GM12801 (cell line): ENCODE measurements around the gene WDR7.

ENCODE experiments used
- CTCF ChIP-seq: IDR thresholded peaks from one replicate; pipeline ENCODE4 v1.5.1; 2011; ENCODE audit warnings: control low read depth; ENCODE audit not compliant: insufficient read length; ENCODE audit errors: extremely low read depth

Gene WDR7

DNA sequence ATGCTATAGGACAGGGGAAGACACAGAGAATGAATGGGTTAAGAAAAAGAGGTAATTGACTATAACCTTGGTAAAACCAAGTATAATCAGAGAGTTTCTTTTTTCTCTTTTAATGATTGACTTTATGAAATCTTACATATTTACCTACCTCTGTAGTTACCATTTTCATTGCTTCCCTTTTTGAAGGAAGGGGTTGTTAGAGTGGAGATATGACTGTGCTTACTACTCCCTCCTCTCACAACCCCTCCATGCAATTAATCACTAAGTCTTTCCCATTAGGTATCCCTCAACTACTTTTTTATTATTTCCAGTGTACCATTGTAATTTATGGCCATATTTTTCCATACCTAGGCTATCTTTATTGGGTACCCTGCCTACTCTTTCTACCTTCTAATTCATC lies 71.4 kb downstream of the WDR7 start:
- no peak for TF ChIP-seq CTCF

DNA sequence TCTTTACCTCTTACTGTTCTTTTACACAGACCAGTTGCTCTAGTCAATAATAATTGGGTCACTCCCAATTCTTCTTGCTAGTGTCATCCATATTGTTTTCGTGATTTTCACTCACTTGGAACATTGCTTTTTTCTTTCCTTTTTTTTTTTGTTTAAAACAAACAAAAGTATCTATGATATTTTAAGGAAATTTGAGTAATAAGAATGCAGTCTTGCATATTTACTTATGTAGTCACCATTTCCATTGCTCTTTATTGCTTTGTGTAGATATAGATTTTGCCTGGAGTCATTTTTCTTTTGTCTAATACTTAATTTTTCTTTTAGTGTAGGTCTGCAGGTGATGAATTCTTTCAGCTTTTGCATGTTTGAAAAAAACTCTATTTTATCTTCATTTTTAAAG lies 71.9 kb downstream of the WDR7 start:
- no peak for TF ChIP-seq CTCF

DNA sequence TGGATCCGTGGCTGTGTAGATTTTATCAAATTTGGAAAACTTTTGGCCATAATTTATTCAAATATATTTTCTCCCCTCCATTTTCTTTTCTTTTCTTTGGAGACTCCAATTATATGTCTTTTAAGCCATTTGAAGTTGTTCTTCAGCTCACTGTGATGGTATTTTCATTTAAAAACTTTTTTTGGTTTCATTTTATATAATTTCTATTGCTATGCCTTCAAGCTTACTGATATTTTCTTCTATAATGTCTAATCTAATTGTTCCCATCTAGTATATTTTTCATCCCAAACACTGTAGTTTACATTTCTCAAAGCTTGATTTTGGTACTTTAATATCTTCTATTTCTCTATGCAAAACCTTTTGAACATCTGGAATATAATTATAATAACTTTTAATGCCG lies 72.5 kb downstream of the WDR7 start:
- TF ChIP-seq CTCF, result no peak

DNA sequence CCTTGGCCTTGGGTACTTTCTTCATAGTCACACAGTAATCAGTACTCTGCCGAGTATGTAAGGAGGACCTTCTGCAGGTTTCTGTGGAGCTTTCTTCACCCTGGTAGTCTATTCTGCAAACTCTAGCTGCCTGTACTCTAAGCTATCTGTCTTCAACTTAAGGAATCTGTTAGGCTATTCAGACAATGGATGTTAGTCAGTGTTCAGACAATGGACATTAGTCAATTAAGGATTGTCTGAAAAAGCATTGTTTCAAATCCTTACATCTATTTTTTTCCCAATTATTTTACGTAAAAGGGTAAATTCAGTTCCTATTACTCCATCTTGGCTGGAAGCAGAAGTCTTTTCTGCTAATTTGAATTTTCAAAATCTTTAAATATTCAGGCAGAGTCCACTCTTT lies 75.7 kb downstream of the WDR7 start:
- TF ChIP-seq CTCF, result no peak

- no peak for TF ChIP-seq CTCF
Observed at GRCh38 chr18:56727399-56727798, 76.2 kb downstream of the WDR7 start.

DNA sequence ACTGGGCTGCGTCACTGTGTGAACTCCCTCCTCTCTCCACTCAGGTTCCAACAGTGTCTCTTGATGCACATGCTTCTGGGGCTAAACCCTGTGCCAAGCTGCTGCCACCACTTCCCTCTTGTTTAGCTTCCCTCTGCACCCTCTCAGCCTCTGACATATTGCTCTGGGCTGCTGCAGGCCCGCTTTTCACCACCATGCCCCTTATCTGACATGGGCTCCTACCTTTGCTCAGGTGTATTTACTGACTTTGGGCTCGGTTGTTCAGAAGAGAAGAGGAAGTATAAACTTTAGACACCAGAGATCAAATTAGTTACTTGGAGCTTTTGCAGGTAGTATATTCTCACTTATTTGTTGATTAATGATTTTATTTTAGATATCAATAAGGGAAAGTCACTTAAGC lies 77.6 kb downstream of the WDR7 start:
- TF ChIP-seq CTCF, result no peak

DNA sequence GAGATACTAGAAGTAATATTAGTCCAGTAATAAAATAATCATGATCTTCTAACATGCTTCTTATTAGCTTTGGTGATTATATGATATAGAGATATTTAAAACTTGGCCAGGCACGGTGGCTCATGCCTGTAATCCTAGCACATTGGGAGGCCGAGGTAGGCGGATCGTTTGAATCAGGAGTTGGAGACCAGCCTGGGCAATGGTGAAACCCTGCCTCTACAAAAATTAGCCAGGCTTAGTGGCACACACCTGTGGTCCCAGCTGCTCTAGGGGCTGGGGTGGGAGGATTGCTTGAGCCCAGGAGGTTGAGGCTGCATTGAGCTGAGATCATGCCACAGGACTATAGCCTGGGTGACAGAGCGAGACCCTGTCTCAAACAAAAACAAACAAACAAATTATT lies 87.0 kb downstream of the WDR7 start:
- TF ChIP-seq CTCF, result no peak

DNA sequence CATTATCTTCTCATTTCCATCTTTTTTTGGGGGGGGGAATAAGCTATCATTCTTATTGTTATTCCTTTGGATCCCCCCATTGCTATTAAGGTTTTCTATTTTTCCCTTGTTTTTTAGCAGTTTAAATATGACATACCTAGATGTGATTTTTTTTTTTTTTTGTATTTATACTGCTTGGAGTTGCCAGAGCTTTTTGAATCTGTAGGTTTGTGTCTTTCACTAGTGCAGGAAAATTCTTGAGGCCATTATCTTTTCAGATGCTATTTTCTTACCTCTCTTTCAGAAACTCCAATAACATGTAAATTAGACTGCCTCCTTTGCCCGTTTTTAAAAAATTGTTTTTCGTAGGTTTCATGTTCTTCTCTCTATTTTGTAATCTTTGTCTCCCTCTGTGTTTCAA lies 88.6 kb downstream of the WDR7 start:
- TF ChIP-seq CTCF, result no peak
